ENCODE data around the gene NRXN2.
"Not testable (repeated sequence)": the region's sequence is repeated elsewhere in the genome, so short reads cannot be mapped to it uniquely, and the experiment has no call there.

NRXN2 gene

GRCh38 chr11:64603411-64604110, 119.4 kb downstream of the NRXN2 start:
- no peak for DNase-seq

GRCh38 chr11:64602466-64603070, 120.4 kb downstream of the NRXN2 start:
- no peak for DNase-seq

- DNase-seq = no peak
Measured at GRCh38 chr11:64601605-64602465, 121.2 kb downstream of the NRXN2 start.

DNA sequence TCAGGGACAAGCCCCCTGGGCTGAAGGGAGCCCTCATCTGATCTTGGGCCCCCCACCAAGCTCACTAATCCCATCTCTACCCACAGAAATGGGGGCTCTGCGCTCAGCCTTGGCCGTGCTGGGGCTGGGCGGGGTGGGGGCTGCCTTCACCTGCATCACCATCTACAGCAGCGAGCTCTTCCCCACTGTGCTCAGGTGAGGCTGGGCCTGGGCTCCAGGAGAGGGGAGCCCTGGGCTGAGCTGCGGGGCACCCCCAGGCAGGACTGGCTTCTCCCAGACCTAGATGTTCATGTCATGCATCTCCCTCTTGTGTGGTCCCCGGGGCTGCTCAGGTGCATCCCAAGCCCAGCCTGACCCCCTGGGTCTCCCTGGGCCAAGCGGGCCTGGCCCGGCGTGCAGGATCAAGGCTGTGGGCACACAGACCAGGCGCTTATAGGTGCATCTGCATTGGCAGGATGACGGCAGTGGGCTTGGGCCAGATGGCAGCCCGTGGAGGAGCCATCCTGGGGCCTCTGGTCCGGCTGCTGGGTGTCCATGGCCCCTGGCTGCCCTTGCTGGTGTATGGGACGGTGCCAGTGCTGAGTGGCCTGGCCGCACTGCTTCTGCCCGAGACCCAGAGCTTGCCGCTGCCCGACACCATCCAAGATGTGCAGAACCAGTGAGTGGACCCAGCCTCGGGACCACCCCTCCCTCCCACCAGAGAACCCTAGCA, 122.6 kb downstream of the NRXN2 start:
- no peak for DNase-seq

DNA sequence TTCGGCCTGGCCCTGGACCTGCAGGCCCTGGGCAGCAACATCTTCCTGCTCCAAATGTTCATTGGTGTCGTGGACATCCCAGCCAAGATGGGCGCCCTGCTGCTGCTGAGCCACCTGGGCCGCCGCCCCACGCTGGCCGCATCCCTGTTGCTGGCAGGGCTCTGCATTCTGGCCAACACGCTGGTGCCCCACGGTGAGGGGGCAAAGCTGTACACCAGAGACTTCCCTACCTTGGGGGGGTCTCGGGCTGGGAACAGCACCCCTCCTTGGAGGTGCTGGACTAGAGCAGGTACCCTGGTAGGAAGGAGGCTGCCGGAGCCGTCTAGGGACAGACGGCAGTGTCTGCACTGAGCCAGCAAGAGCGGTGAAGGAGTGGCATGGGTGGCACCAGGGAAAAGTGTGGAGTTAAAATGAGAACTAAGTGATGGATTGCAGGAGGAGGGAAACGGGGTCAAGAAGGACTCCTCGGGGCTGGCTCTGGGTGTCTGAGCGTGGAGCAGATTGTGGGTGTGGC, 123.2 kb downstream of the NRXN2 start:
- no peak for DNase-seq

GRCh38 chr11:64598797-64599697, 124.0 kb downstream of the NRXN2 start:
- DNase-seq = no peak

- no peak for DNase-seq
Measured at GRCh38 chr11:64598106-64598796, 124.7 kb downstream of the NRXN2 start.

DNA sequence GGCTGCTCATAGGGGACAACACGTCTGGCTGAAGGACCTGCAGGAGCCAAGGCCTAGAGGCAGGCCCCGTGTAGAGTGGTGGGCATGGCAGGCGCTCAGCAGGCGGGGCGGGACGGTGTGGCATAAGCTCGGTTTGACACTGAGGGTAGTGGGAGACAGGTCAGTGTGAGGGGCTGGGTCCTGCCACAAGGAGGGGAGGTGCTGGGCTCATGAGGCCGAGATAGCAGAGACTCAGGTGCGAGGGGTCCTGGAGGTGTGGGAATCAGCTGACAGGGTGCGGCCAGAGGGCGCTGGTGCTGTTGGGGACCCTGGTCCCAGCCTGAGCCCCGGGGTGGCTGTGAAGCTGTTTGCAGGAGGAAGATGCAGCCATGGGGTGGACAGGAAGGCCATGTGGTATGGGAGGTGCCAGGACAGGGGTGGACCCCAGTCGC, 125.3 kb downstream of the NRXN2 start:
- DNase-seq = no peak

GRCh38 chr11:64595922-64596321, 127.1 kb downstream of the NRXN2 start:
- DNase-seq = not testable (repeated sequence)

DNA sequence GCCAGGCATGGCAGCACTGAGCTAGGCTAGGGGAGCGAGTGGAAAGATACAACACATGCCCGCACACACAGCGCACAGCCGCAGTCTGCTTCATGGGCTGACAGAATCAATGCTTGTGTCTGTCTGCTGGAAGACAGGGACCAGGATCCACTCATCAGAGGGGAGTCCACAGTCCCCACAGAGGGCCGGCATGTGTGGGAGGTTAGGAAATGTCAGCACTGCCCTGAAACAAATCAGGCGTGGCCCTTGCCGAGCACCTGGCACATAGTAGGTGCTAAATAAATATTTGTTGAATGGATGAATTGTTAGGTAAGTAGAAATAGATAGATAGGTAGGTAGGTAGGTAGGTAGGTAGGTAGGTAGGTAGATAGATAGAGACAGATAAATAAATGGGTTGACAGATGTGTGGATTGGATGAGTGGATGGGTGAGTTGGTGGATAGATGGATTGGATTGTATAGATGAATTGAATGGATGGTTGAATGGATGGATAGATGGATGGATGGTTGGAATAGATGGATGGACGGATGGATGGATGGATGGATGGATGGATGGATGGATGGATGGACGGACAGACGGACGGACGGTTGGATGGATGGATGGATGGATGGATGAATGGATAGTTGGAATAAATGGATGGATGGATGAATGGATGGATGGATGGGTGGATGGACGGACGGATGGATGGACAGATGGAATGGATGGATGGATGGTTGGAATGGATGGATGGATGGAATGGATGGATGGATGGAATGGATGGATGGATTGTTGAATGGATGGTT, 128.6 kb downstream of the NRXN2 start:
- no peak for DNase-seq

GRCh38 chr11:64593156-64594105, 129.6 kb downstream of the NRXN2 start:
- DNase-seq = no peak

GRCh38 chr11:64592656-64593055, 130.3 kb downstream of the NRXN2 start:
- DNase-seq = no peak

DNA sequence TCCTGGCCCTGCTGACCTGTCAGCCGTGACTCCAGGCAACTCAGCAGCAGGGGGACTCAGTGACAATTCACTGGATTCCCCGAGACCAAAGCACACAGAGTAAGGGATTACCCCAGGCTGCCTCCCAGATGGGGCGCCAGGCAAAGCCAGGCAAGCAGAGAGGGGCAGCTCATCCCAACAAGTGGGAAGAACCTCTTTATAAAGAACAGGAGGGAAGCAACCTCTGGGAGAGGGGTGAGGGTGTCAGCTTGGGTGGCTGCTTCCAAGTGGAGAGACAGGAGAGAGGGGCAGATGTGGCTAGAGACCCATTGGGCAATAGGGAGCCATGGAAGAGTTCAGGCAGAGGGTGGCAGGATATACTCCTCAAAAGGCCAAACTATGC, 130.8 kb downstream of the NRXN2 start:
- no peak for DNase-seq

DNA sequence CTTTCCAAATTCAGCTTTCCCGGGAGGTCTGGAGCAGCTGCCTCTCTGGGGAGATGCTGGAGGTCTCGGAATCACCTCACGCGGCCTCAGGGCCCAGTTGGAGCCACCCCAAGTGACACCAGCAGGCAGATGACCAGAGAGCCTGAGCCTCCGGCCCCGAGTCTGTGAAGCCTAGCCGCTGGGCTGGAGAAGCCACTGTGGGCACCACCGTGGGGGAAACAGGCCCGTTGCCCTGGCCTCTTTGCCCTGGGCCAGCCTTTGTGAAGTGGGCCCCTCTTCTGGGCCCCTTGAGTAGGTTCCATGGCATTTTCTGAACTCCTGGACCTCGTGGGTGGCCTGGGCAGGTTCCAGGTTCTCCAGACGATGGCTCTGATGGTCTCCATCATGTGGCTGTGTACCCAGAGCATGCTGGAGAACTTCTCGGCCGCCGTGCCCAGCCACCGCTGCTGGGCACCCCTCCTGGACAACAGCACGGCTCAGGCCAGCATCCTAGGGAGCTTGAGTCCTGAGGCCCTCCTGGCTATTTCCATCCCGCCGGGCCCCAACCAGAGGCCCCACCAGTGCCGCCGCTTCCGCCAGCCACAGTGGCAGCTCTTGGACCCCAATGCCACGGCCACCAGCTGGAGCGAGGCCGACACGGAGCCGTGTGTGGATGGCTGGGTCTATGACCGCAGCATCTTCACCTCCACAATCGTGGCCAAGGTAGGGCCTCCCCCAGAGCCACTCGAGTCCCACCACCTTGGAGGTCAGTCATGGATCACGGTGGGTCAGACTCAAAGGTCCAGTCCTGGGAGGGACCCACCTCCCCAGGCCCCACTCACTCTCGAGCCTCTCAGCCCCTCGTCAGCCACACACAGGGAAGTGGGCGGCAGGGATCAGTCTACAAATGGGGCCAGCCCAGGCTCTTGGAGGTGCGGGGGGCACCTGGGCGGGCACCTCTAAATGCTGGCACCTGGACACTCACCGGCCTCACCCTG, 131.5 kb downstream of the NRXN2 start:
- DNase-seq = no peak

DNA sequence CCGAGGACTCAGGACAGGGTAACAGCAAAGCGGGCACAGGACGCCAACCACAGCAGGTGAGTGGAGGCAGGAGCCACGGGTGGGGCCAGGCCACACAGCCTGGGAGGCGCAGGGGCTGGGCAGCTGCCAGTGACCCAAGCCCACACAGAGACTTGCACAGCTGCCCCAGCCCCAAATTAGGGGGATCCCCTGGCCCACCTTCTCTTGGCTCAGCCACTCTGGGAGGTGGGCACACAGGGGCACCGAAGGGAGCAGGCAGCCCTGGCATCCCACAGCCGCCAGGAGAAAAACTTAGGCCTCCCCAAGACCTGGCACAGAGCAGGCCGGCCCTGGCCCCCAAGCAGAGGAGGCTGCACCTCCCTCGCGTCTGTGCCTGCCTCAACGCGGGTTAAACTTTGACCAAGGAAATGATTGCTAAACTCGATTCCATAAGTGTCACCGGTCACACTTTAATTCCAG, 132.2 kb downstream of the NRXN2 start, which contains the start of gene SLC22A12:
Gene SLC22A12 (plus strand): TSS at position 458 of the 459 bp plus-strand sequence. CDS start 337 bp downstream, outside the sequence.
- DNase-seq = no peak

DNA sequence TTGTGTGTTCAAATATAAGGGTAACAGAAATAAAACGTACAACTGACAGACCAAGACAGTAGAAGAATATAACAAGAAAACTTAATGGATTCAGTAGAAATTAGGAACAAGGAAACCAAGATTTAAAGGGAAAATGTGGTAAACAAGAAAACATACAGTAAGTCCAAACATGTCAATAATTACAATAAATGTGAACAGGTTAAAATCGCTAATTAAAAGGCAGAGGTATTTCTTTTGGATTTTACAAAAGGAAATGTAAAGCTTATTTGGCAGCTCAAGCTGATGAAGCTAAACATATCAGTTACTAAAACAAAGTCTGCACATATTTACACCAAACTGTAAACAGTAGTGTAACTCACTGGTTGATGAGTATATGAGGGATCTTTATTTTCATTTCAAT, 134.3 kb downstream of the NRXN2 start:
- DNase-seq = no peak

- no peak for DNase-seq
Measured at GRCh38 chr11:64586366-64586765, 136.6 kb downstream of the NRXN2 start.

- DNase-seq = no peak
Measured at GRCh38 chr11:64585150-64585549, 137.8 kb downstream of the NRXN2 start.

Measured in stimulated activated naive CD4-positive, alpha-beta T cell (primary cell).